Endodermal cell (in vitro differentiated cells): Measurements from ENCODE around the gene ALPL. TPM values are rescaled to one million over a fixed set of nuclear protein-coding genes. Genes with fewer than 3 reads are reported as not detected.

Source experiments
- DNase-seq: peaks from one replicate; pipeline ENCODE4 v3.0.0-alpha.2; 2017
- H3K27ac ChIP-seq: 2 replicates; pipeline ENCODE4 v1.5.1; 2013; ENCODE audit warnings: mild to moderate bottlenecking, low read depth, low read length, moderate library complexity
- H3K27me3 ChIP-seq: 2 replicates; pipeline ENCODE4 v1.6.1; 2013; ENCODE audit warnings: mild to moderate bottlenecking, low read length, moderate library complexity; ENCODE audit not compliant: insufficient read depth, control insufficient read depth, poor library complexity, severe bottlenecking
- H3K36me3 ChIP-seq: 2 replicates; pipeline ENCODE4 v1.7.0; 2013; ENCODE audit warnings: mild to moderate bottlenecking, low read length, moderate library complexity; ENCODE audit not compliant: control insufficient read depth, insufficient read depth
- H3K4me1 ChIP-seq: one replicate; pipeline ENCODE4 v1.7.0; 2013; ENCODE audit warnings: low read length; ENCODE audit not compliant: control insufficient read depth, insufficient read depth
- H3K4me3 ChIP-seq: 2 replicates; pipeline ENCODE4 v1.5.1; 2013; ENCODE audit warnings: mild to moderate bottlenecking, low read length, moderate library complexity
- H3K9ac ChIP-seq: 2 replicates; pipeline ENCODE4 v1.6.1; 2013; ENCODE audit warnings: mild to moderate bottlenecking, low read length, moderate library complexity; ENCODE audit not compliant: poor library complexity, severe bottlenecking; ENCODE audit errors: extremely low read depth
- H3K9me3 ChIP-seq: 2 replicates; pipeline ENCODE4 v1.6.1; 2013; ENCODE audit warnings: mild to moderate bottlenecking, low read length, moderate library complexity; ENCODE audit not compliant: control insufficient read depth
- H3K27ac Mint-ChIP-seq: 2 replicates; pipeline ENCODE4 v1.8.0; 2020; ENCODE audit warnings: mixed read lengths
- H3K27me3 Mint-ChIP-seq: 2 replicates; pipeline ENCODE4 v1.8.0; 2021; ENCODE audit warnings: mild to moderate bottlenecking, mixed read lengths; ENCODE audit not compliant: insufficient read depth
- H3K36me3 Mint-ChIP-seq: 2 replicates; pipeline ENCODE4 v1.8.0; 2020; ENCODE audit warnings: low read depth, mixed read lengths
- H3K4me1 Mint-ChIP-seq: 2 replicates; pipeline ENCODE4 v1.8.0; 2020; ENCODE audit warnings: mixed read lengths
- H3K4me3 Mint-ChIP-seq: 2 replicates; pipeline ENCODE4 v1.8.0; 2020; ENCODE audit warnings: mild to moderate bottlenecking, moderate library complexity, mixed read lengths
- H3K9me3 Mint-ChIP-seq: 2 replicates; pipeline ENCODE4 v1.8.0; 2020; ENCODE audit warnings: mild to moderate bottlenecking, mixed read lengths
- WGBS, 2 experiments: methylation state at CpG; one replicate each; pipeline versions ENCODE4 v1.1.5 to v1.1.7; 2013; ENCODE audit warnings: missing lambda C conversion rate in 2 of 2, mixed read lengths in 1 of 2; ENCODE audit not compliant: insufficient coverage in 1 of 2, insufficient read length in 1 of 2; 5-methylcytosine and 5-hydroxymethylcytosine counted together
- total RNA-seq, 2 donors: library from RNA; stranded (reverse); fragmentation: NEBNext Ultra II Directional in 1 of 2; extraction: Animal tissue kit (Norgen Biotek cat#: 25700) in 1 of 2; gene quantifications; 2 replicates in 1 of 2; 3 replicates in 1 of 2; pipeline ENCODE4 v1.2.1, GENCODE V29; 2021
- TF ChIP-seq, protein P1 (sequence below): fragments of 200-600 bp; sonication (generic); conservative IDR thresholded peaks from 2 replicates; pipeline ENCODE4 v1.5.0; 2021; ENCODE audit warnings: antibody characterized with exemption, mild to moderate bottlenecking

Gene ALPL
- total RNA-seq, 2 donors from 2014 or later = 94.8 to 117 TPM

DNA sequence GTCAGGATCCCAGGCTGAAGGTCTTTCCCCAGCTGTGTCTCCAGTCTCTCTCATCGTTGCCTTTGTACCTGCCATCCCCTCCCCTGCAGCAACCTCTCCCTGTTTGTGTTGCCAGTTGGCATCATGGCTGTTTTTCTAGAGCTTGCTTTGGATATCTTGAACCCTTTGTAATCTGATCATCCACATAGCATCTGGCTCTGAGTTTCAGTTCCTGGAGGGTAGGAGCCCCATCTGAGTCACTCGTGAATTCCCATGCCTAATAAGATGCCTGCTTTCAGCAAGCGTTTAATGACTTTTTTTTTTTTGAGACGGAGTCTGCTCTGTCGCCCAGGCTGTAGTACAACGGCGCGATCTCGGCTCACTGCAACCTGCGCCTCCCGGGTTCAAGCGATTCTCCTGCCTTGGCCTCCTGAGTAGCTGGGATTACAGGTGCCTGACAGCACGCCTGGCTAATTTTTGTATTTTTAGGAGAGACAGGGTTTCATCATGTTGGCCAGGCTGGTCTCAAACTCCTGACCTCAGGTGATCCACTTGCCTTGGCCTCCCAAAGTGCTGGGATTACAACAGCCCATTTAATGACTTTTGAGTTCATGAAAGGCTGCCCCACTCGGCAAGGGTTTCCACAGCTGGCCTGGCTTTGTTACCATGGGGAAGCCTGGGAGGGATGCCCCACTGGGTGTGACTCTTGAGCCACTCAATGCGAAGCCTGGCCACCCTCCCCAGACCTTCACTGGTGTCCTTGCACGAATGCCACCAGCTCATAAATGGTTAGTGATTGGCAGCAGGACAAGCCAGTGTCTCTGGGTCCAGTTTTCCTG is 11.9 kb downstream of the ALPL start:
- Mint-ChIP-seq H3K9me3 (no peaks in the 10 kb centered on the region), H3K36me3 (peaks cover 2% of the 10 kb centered on the region), H3K27me3 (no peaks in the 10 kb centered on the region), H3K4me1 (peaks cover 28% of the 10 kb centered on the region), H3K27ac (no peak overlapping the region), H3K4me3 (no peak overlapping the region)
- no peaks in the 10 kb centered on the region for H3K4me1 ChIP-seq
- no peak overlapping the region for H3K9ac ChIP-seq
- H3K27ac ChIP-seq = no peak overlapping the region
- H3K9me3 ChIP-seq = no peaks in the 10 kb centered on the region
- peak; percentile 40 for DNase-seq
- TF ChIP-seq, protein P1, sequence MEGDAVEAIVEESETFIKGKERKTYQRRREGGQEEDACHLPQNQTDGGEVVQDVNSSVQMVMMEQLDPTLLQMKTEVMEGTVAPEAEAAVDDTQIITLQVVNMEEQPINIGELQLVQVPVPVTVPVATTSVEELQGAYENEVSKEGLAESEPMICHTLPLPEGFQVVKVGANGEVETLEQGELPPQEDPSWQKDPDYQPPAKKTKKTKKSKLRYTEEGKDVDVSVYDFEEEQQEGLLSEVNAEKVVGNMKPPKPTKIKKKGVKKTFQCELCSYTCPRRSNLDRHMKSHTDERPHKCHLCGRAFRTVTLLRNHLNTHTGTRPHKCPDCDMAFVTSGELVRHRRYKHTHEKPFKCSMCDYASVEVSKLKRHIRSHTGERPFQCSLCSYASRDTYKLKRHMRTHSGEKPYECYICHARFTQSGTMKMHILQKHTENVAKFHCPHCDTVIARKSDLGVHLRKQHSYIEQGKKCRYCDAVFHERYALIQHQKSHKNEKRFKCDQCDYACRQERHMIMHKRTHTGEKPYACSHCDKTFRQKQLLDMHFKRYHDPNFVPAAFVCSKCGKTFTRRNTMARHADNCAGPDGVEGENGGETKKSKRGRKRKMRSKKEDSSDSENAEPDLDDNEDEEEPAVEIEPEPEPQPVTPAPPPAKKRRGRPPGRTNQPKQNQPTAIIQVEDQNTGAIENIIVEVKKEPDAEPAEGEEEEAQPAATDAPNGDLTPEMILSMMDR = no peak
- no peaks in the 10 kb centered on the region for H3K27me3 ChIP-seq
- H3K36me3 ChIP-seq = no peaks in the 10 kb centered on the region
- 90 to 94% methylated on average over 16 of the region's 16 CpGs for WGBS, 2 experiments
- H3K4me3 ChIP-seq = no peak overlapping the region

DNA sequence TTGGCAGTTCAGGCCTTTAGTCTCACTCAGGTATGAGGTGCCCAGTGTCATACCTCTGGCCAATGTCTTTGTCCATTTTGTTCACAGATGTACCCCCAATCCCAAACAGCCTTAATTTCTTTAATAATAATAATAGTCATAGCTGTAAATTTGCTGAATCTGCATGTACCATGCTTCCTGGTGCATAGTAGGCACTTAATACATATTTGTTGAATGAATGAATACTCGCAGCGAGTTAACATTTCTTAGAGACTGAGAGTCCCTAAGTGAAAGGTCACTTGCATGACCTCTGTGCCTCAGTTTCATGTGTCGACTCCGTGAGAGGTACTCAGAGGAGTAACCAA is 12.5 kb downstream of the ALPL start:
- TF ChIP-seq, protein P1 = no peak
- Histone ChIP-seq H3K4me1 (no peaks in the 10 kb centered on the region), H3K4me3 (no peak overlapping the region), H3K27me3 (no peaks in the 10 kb centered on the region), H3K27ac (no peak overlapping the region), H3K36me3 (no peaks in the 10 kb centered on the region), H3K9me3 (no peaks in the 10 kb centered on the region), H3K9ac (no peak overlapping the region)
- Mint-ChIP-seq H3K36me3 (no peaks in the 10 kb centered on the region), H3K9me3 (no peaks in the 10 kb centered on the region), H3K4me1 (peaks cover 25% of the 10 kb centered on the region), H3K27me3 (no peaks in the 10 kb centered on the region), H3K27ac (no peak overlapping the region), H3K4me3 (no peak overlapping the region)
- 95 to 100% methylated on average over 2 to 4 of the region's 4 CpGs for WGBS, 2 experiments
- no peak for DNase-seq

DNA sequence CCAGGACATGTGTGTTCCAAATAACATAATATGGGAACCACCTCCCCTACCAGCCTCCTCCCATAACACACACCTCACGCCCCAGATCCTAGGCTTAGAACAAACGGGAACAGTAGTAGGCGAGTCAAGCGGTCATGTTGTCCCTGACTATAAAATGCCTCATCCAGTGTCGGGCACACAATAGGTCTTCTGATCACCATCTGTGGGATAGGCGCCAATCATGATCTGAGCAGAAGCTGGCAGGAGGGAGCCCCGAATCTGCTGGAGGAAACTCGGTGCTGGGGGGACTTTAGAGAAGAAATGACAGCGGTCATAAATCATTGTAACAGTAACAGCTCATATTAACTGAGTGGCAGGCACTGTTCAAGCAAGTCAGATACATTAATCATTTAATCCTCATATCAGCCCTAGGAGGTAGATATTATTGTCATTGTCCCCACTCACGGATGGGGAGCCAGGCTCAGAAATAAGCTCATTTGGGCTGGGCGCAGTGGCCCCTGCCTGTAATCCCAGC is 13.4 kb downstream of the ALPL start:
- no peaks in the 10 kb centered on the region for H3K36me3 Mint-ChIP-seq

More for the DNA sequence above, 13.4 kb downstream of the ALPL start:
- H3K9me3 Mint-ChIP-seq = no peaks in the 10 kb centered on the region
- no peaks in the 10 kb centered on the region for H3K36me3 ChIP-seq
- WGBS, 2 experiments = 92 to 96% methylated on average over 6 to 11 of the region's 11 CpGs
- H3K4me3 Mint-ChIP-seq = no peak overlapping the region
- H3K27me3 ChIP-seq = no peaks in the 10 kb centered on the region
- no peaks in the 10 kb centered on the region for H3K4me1 ChIP-seq
- H3K4me1 Mint-ChIP-seq = peaks cover 24% of the 10 kb centered on the region
- TF ChIP-seq, protein P1 = no peak
- H3K4me3 ChIP-seq = no peak overlapping the region
- H3K27ac ChIP-seq = no peak overlapping the region
- H3K27ac Mint-ChIP-seq = no peak overlapping the region
- no peaks in the 10 kb centered on the region for H3K27me3 Mint-ChIP-seq
- no peaks in the 10 kb centered on the region for H3K9me3 ChIP-seq
- H3K9ac ChIP-seq = no peak overlapping the region
- no peak for DNase-seq
